Daoy (cell line): ENCODE measurements around the gene GALNT2. TPM values are rescaled to one million over a fixed set of nuclear protein-coding genes. Genes with fewer than 3 reads are reported as not detected.

Experiments
- DNase-seq: peaks from one replicate; pipeline ENCODE4 v3.0.0-alpha.2; 2015; ENCODE audit warnings: low read depth
- total RNA-seq: library from RNA; depleted of rRNA; stranded (reverse); fragments of >200 nt; shearing (Covaris generic); gene quantifications from 2 replicates; pipeline ENCODE4 v1.2.3, GENCODE V29; 2014

The GALNT2 gene
- total RNA-seq, 1 experiment from 2014 or later: 63.1 TPM

DNA sequence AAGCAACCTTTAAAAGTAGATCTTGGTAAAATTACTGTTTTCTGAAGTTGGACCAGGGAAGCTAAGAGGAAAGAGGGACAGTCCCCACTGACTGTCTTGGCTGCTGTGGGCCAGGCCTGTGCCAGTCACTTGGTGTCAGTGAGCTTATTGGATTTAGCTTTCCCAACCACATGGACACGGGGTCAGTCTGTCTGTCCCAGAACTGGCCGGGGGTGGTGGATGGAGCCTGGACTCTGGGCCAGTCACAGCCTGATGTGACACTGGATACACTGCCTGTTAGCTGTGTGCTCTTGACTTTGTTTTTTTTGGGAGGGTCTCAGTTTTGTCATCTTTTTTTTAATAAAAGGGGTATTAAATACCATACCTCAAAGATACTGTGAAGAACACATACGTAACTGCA is 96.7 kb downstream of the GALNT2 start:
- no peak for DNase-seq

DNA sequence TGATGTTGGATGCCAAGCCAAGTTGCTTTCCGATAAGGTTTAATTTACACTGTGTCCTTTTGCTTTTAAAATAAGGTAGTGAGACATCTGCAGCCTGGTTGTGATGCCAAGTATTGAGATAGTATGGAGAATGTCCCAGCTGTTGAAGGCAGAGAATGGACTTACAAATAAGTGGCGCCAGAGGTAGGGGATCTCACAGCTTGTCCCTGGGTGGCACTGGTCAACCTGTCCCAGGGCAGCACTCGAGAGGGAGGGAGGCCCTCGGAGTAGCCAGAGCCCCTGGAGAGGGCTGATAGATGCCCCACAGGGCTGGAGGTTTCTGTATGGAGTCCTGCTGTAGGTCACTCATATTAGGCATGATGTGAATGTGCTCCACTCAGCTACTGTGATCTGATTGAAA is 98.5 kb downstream of the GALNT2 start:
- no peak for DNase-seq

DNA sequence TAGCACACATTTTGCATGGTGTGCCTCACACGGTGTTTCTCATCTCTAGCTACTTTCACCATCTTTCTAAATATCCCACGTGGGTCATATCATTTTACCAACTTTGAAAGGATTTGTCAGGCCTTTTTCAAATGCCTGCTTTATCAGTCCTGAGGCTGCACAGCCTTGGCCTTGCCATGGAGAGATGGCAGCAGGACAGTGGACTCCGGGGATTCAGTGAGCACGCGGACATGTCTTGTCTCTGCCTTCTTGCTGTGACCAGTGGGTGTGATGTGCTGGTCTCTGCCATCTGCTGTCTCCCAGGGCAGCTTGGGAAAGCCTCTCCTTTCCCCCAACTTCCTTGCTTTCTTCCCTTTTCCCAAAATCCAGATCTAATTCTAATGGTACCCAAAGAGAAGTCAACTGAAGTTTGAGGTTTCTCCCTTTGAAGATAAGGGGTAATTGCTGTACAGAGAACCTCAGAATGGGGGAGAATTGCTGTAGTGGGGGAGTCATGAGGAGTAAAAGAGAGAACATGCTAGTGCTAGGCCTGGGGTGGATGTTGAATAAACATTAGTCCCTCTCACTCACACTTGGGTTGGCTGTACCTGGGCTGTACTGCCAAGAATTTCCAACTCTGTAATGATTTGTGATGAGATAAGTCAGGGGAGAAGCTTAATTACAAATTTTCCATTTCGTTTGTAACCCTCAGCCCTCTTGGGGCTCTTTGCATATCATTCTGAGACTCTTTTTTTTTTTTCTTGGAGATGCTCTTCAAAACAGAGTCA is 99.5 kb downstream of the GALNT2 start:
- no peak for DNase-seq

DNA sequence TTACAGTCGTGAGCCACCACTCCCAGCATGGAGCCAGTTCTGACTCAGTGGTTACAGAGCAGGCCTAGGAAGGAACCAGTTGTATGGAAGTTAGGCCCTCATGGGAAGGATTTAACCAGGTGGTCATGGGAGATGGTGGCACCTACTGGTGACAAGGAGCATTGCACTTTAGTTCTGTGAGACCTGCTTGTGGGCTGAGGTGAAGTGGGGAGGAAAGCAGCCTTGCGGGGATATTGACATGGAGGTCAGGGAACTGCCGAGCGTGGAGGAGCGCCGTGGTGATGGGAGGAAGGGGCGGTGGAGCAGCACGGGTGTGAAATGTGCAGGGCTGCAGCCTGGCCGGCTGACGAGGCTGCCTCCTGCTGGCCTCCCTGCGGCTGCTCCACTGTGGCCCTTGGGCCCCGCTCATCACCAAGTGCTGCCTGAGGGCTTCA is 100.4 kb downstream of the GALNT2 start:
- DNase-seq: peak; percentile 54

DNA sequence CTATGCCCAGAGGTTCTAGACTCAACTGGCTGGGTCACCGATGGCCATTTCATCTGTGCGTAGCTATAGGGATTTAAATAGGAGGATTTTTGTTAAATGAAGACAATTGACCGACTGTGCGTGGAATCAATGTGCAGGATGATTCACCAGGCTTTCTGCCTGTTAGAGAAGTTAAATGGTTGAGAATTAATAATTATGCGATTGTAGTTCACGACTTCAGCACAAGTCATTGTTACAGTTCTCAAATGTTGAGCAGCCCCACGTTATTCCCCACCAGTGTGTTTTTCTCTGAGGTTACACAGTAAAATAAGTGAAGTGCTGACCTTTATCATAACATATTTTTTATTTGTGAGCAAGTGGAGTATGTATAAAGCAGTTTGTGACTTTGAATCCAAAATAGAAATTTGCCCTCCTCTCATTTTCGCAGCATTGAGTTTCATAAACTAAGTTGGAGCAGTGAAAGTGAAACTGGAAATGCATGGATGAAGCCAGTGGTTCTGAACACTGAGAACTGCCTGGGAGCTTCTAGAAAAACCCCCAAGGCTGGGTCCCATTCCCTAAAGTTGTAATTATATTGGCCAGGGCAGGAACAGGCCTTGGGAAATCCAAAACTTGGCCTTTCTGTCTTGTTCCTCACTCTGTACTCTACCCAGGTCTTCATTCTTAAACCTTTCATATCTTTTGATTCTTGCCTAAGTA is 102.6 kb downstream of the GALNT2 start:
- DNase-seq: peak; percentile 41

DNA sequence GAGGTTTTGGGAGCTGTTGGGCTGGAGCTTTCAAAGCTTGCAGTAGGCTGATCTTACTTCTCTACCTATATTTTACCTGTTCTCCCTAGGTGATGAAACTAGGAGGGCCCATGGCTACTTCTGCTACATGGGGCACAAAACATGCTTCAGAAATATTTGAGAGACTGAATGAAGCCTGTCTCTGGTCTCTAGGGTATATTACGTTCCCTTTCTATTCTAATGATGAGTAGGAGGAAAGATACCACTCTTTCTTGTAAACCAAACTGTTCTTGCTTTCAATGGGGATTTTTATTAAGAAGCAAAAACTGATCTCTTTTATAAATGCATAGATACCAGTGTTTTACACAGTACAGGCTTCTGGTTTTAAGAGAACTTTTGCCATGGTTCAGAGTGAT is 103.1 kb downstream of the GALNT2 start:
- DNase-seq: no peak

DNA sequence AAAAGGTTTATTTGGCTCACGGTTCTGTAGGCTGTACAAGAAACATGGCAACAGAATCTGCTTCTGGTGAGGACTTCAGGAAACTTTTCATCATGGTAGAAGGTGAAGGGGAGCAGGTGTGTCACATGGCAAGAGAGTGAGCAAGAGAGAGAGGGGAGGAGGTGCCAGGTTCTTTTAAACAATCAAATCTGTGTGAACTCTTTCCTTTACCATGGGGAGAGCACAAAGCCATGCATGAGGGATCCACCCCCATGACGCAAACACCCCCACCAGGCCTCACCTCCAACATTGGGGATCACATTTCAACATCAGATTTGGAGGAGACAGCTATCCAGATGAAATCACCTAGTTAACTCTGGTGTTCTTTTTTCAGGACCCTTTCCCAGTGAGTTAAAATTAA is 103.6 kb downstream of the GALNT2 start:
- peak; percentile 69 for DNase-seq

DNA sequence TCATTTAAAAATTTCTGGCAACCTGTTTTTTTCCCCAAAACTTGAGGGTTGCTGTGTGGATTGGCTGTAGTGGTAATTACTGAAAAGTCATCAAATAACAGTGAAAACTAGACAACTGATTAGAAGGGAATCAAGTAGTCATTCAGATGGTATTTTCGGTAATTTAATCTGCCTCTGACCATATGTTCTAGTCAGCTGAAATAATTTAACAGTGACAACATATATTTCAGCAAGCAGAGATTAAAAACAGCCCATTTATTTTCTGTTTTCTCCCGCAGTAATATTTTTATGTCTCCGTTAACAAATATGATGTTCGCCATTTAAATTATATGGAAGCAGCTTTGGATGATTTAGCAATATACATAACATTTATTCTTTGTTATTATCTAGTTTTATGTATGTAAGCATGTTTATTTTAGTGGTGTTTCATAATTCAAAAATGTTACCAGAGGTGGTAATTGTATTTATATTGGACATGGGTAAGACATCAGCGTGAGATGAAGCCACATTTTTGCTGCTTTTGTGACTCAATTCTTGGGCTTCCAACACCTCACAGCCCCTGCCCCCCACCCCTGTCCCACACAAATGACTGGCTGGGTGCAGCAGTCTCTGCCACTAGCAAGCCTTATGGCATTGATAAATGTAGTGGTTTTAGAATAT is 104.4 kb downstream of the GALNT2 start:
- peak; percentile 83 for DNase-seq

DNA sequence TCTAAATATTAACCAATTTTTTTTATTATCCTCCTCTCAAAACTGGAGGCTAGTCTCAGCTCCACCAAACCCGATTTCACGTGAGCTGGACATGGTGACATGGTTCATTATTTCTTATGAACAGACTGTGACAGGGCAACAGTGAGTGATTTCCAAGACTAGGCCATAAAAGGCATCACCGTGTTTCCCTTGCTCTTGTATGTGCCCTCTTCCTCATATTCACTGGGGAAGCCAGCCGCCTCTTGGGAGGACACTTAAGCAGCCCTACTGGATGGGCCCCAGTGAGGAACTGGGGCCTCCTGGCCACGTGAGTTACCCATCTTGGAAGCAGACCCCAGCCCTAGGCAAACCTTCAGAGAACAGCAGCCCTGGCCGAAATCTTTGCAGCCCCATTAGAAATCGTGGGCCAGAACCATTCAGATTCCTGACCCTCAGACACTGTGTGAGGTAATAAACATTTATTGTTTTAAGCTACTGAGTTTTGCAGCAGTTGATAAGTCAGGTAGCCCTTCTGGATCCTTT is 105.0 kb downstream of the GALNT2 start:
- peak; percentile 23 for DNase-seq

DNA sequence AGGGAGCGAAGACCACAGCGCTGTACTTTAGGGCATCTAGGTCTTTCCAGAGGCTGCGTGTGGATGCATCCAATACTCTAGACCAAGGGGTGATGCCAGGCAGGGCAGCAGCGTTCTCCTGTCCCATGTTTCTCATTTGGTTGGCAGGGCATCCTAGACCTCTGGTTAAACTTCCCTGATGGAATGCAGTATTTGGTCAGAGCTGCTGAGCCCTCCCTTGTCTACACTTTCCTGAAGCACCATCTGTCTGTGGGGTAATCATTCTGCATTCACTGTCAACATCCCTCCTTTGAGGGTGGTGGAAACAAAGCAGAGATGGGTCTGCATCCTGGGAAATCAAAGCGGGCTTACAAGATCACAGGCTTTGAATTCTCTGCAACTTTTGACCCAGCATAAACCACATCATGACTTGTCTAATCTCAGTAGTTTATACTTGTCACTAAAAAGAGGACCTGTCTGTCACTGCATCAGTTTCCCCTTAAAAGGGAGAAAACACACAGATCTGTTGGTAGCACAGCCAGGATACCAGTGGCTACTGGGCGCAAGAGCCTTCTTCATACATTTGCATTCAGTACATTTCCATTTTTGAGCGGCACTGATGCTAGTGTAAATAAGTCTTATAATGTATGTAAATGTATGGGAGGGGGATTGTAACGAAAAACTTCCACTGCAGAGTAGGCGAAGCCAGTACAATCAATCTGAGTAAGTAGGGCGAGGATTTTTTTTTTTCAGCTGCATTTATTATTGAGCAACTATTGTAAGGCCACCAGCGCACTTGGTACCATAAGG is 106.3 kb downstream of the GALNT2 start:
- no peak for DNase-seq

DNA sequence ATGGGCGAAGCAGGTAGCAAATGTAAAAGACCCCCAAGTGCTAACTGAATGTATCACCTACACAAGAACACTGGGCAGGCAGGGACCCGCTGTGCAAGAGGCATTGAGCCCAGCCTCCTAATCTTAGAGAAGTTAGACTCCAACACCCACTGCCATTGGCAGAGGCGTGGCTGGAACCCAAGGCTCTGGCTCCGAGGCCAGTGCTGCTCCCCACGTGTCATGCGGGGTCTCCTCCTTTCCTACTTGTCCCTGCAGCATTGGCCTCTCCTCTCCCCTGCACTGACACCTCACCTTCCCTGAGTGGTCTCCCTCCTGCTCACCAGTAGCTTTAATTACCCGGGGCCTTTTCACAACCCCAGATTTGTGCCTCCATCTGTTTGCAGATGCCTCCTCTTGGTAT is 107.0 kb downstream of the GALNT2 start:
- DNase-seq: no peak

DNA sequence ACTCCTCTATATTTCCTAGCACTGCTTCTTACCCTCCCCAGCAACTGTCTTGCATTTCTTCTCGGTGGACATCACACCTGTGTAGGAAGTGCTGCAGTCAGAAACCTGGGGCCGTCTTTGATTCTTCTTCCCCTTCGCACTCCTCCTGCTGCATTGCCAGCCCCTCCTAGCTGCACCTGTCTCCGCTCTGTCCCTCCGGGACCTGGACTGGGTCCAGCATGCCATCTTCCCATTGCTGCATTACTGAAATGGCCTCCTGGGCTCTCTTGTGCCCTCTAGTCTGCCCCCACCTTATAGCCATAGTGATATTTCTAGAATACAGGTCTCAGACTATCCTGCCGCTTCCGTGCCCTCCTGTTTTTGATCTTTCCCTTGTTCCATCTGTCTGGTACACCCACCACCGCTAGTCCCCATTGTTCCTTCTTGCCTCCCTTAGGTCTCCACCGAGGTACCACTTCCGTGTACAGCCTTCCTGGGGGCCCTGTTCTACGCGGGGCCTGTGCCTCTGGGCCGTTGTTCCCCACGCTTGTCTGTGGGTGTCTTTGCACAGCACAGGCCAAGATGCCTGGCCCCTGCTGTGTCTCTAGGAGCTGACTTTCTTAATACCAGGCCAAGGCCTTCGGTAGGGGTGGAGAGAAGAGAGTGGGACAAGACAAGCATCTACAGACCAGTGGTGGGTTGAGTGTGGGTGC is 107.6 kb downstream of the GALNT2 start:
- DNase-seq: no peak

DNA sequence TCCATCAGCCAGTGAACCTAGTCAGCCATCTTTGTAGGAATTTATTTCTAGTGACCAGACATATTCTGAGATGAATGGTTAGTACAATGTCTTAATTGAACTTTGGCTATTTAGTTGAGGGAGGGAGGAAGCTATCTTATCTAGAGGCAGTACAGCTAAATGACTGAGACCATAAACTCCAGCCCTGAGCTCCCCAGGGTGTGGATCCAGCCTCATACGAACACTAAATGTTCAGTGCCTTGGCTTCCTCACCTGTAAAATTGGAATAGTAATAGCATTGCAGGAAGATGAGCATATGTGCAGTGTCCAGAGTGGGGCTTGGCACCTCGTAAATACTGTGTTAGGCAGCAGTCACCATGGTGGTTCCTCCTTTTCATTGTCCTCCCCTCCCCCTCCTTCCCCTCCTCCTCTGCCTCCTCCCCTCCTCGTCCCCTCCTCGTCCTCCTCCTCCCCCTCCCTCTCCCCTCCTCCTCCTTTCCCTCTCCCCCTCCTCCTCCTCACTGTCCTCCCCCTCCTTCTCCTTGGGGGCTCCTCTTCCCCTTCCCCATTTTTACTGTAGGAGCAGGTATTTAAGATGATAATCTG is 108.2 kb downstream of the GALNT2 start:
- no peak for DNase-seq

DNA sequence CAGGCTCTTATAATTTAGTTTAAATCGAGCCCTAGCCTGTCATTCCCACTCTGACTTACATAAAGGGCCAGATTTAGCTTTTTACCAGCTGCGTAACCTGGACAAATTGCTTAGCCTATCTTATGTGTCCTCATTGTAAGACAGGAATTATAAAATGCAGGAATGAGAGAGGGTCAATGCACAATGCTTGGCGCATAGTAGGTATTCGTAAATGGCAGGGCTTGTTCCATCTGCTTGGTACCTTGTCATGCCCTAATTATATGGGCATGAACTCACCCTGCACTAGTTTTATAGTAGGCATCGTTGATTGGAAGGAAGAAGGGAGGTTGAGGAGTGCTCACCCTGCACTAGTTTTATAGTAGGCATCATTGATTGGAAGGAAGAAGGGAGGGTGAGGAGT is 108.8 kb downstream of the GALNT2 start:
- DNase-seq: no peak

DNA sequence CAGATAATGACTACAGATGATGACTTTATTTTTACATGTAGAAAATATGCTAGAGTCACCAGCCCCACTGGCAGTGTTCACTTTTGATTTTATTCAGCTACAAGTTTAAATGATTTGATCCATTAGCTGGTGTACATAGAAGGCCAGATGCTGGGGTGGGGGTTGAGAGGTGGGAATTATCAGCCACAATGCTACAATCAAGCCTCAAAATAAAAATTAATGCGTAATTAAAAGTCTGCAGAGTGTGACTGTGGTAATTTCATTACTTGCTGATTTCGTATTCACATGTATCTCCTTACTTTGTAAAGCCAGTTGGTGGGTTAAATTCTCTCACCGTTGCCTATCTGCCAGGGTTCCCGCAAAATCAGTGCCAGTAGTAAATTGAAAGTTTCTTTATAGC is 109.3 kb downstream of the GALNT2 start:
- DNase-seq: no peak

DNA sequence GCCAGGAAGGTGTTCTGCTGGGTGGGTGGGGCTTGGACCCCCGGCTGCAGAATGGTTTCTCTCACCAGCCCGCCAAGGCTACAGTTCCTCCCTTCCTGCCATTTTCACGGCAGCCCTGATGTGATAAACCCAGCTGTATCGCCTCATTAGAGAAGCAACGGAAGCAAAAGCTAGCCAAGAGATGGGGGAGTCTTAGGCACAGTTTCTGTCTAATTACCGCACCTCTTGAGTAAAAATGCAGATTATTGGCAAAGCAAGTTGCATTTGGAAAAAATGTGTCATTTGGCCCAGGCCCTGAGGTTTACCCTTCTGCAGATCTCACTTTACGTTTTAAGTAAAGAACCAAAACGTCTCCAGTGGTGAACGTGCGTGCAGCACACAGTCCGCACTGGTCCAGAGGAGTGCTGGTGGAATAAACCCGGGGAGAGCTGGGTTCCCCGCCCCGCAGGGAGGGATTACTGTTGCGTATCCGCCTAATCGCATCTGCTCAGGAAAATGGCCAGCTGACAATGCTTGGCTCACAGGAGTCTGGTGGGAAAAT is 109.9 kb downstream of the GALNT2 start:
- no peak for DNase-seq

DNA sequence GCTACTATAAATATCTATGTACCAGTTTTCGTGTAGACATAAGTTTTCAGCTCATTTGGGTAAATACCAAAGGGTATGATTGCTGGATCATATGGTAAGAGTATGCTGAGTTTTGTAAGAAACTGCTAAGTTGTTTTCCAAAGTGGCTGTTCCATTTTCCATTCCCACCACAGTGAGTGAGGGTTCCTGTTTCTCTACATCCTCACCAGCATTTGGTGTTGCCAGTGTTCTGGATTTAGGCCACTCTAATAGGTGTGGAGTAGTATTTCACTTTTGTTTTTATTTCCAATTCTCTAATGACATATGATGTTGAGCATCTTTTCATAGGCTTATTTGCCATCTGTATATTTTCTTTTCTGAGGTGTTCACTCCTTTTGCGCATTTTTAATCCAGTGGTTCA is 112.2 kb downstream of the GALNT2 start:
- DNase-seq: no peak

DNA sequence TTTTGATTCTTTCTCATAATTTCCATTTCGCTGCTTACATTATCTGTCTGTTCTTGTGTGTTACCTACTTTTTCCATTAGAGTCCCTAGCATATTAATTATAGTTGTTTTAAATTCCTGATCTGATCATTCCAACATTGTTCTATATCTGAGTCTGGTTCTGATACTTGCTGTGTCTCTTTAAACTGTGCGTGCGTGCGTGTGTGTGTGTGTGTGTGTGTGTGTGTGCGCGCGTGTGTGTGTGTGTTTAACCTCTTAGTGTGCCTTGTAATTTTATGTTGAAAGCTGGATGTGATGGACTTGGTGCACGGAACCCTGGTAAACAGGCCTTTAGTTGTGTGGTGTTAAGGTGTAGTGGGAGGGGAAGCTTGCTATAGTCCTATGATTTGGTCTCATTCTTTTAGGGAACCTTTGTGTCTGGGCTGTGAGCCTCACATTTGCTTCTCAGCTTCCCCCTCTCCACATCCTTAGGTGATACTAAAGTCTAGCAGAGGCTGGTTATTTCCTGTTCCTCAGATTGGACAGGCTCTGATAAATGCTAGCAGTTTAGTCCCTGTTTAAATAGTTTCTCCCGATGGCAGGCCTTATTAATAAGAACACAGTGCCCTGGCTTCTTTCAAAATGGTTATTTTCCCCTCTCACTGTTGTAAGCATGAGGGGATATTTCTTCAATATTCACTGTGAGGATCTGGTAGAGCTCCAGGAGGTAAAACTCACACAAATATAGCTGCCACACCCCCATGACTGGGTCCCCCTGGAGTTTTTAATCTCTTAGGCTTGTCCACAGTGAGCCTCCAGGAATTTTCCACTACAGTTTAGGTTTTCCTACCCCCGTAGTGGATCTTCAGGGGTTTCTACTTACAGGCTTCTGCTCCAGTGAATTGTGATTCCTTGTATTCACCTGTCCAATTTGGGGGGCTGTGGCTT is 118.3 kb downstream of the GALNT2 start:
- no peak for DNase-seq
